Adipose tissue (tissue), 3 donors: Measurements from ENCODE around the gene TRMT10A. TPM values are rescaled to one million over a fixed set of nuclear protein-coding genes. Genes with fewer than 3 reads are reported as not detected.
"Not testable (repeated sequence)": the region's sequence is repeated elsewhere in the genome, so short reads cannot be mapped to it uniquely, and the experiment has no call there.

Experiments used
- H3K27ac ChIP-seq: one replicate; pipeline ENCODE4 v1.5.1; 2013; ENCODE audit warnings: low read depth, low read length
- WGBS, 3 donors: extraction: QIAGEN DNeasy Blood & Tissue Kit; methylation state at CpG; one replicate each; pipeline ENCODE4 v1.1.7; 2013; 5-methylcytosine and 5-hydroxymethylcytosine counted together
- polyA plus RNA-seq, 3 donors: library from polyadenylated mRNA; stranded (reverse); fragments of 200-250 nt; gene quantifications; one replicate each; pipeline ENCODE4 v1.2.3, GENCODE V29; 2013
- donor health status: healthy with polysubstance abuse.
- donor health status: Bipolar disorder and iron deficiency.
- donor health status: healthy.

Gene TRMT10A
- polyA plus RNA-seq, 3 donors, result 3.7 to 5.1 (median 4.2) TPM

GRCh38 chr4:99572527-99573240 is 8.8 kb upstream of the TRMT10A start:
- WGBS, 3 donors, result 70 to 81% (median 72%) methylated on average over 6 of the region's 6 CpGs
- no peak overlapping the region for H3K27ac ChIP-seq

- no peak overlapping the region for H3K27ac ChIP-seq
- 23 to 28% (median 28%) methylated on average over 1 of the region's 1 CpG for WGBS, 3 donors
These were observed 8.0 kb upstream of the TRMT10A start for GRCh38 chr4:99571883-99572282.

- H3K27ac ChIP-seq, result no peak overlapping the region
These were observed 1.1 kb upstream of the TRMT10A start for GRCh38 chr4:99564921-99565320.

- WGBS, 3 donors, result 97 to 99% (median 97%) methylated on average over 2 of the region's 2 CpGs
- H3K27ac ChIP-seq, result no peak overlapping the region
These were observed 11.0 kb downstream of the TRMT10A start for GRCh38 chr4:99552872-99553271.

GRCh38 chr4:99540277-99540939 is 23.4 kb downstream of the TRMT10A start:
- H3K27ac ChIP-seq, result no peak overlapping the region

GRCh38 chr4:99537674-99538073 is 26.2 kb downstream of the TRMT10A start:
- H3K27ac ChIP-seq, result no peak overlapping the region
- 58 to 95% (median 72%) methylated on average over 4 of the region's 4 CpGs for WGBS, 3 donors

- WGBS, 3 donors, result 59 to 68% (median 67%) methylated on average over 2 of the region's 2 CpGs
- no peak overlapping the region for H3K27ac ChIP-seq
These were observed 27.0 kb downstream of the TRMT10A start for GRCh38 chr4:99536848-99537247.

GRCh38 chr4:99536271-99536670 is 27.6 kb downstream of the TRMT10A start:
- H3K27ac ChIP-seq, result no peak overlapping the region
- 33 to 87% (median 56%) methylated on average over 2 of the region's 2 CpGs for WGBS, 3 donors

- WGBS, 3 donors, result 72 to 84% (median 81%) methylated on average over 3 of the region's 3 CpGs
These were observed 29.1 kb downstream of the TRMT10A start for GRCh38 chr4:99534699-99535098.

GRCh38 chr4:99529956-99530355 is 33.9 kb downstream of the TRMT10A start:
- WGBS, 3 donors, result 47 to 56% (median 52%) methylated on average over 3 of the region's 3 CpGs
- no peak overlapping the region for H3K27ac ChIP-seq

More at GRCh38 chr4:99534699-99535098, 29.1 kb downstream of the TRMT10A start:
- H3K27ac ChIP-seq, result not testable (repeated sequence)

GRCh38 chr4:99529228-99529627 is 34.6 kb downstream of the TRMT10A start:
- no peak overlapping the region for H3K27ac ChIP-seq

- H3K27ac ChIP-seq, result no peak overlapping the region
- WGBS, 3 donors, result 35 to 86% (median 38%) methylated on average over 6 of the region's 6 CpGs
These were observed 45.1 kb downstream of the TRMT10A start for GRCh38 chr4:99518601-99519295.

GRCh38 chr4:99510721-99511120 is 53.1 kb downstream of the TRMT10A start, which contains the start of gene C4orf17:
Gene C4orf17 (plus strand): TSS chr4:99511021. CDS start chr4:99513082, 2,061 bp downstream.
- 77 to 80% (median 77%) methylated on average over 4 of the region's 4 CpGs for WGBS, 3 donors
- H3K27ac ChIP-seq, result no peak within 1 kb of the TSS

- H3K27ac ChIP-seq, result no peak overlapping the region
These were observed 56.1 kb downstream of the TRMT10A start for GRCh38 chr4:99507762-99508161.

- no peak overlapping the region for H3K27ac ChIP-seq
- 63 to 83% (median 72%) methylated on average over 1 of the region's 1 CpG for whole genome bisulfite sequencing, 3 donors
These were observed 56.5 kb downstream of the TRMT10A start for GRCh38 chr4:99507349-99507748.

- no peak overlapping the region for H3K27ac ChIP-seq
- WGBS, 3 donors, result 55 to 72% (median 57%) methylated on average over 2 of the region's 2 CpGs
These were observed 57.1 kb downstream of the TRMT10A start for GRCh38 chr4:99506781-99507180.

- WGBS, 3 donors, result 73 to 86% (median 77%) methylated on average over 3 of the region's 3 CpGs
- H3K27ac ChIP-seq, result no peak overlapping the region
These were observed 58.9 kb downstream of the TRMT10A start for GRCh38 chr4:99504804-99505502.
